Upper lobe of right lung (tissue), 1 donor: ENCODE measurements around the gene MT2A. TPM values are rescaled to one million over a fixed set of nuclear protein-coding genes. Genes with fewer than 3 reads are reported as not detected.
"Not testable (repeated sequence)": the region's sequence is repeated elsewhere in the genome, so short reads cannot be mapped to it uniquely, and the experiment has no call there.

Experiments
- ATAC-seq: fragments of 200-7000 bp; cut with Tn5 transposase; one replicate; pipeline ENCODE4 v1.9.1; 2020; ENCODE audit warnings: mild to moderate bottlenecking, moderate library complexity
- DNase-seq: peaks from one replicate; pipeline ENCODE4 v3.0.0-alpha.2; 2020
- H3K27ac ChIP-seq: fragments of 200-600 bp; one replicate; pipeline ENCODE4 v1.8.0; 2022
- H3K27me3 ChIP-seq: fragments of 200-600 bp; one replicate; pipeline ENCODE4 v1.8.0; 2022; ENCODE audit warnings: mild to moderate bottlenecking
- H3K36me3 ChIP-seq: fragments of 200-600 bp; one replicate; pipeline ENCODE4 v1.8.0; 2022
- H3K4me1 ChIP-seq: fragments of 200-600 bp; one replicate; pipeline ENCODE4 v1.8.0; 2022
- H3K4me3 ChIP-seq: fragments of 200-600 bp; one replicate; pipeline ENCODE4 v1.8.0; 2022; ENCODE audit warnings: mild to moderate bottlenecking
- H3K9me3 ChIP-seq: fragments of 200-600 bp; one replicate; pipeline ENCODE4 v1.8.0; 2022
- intact Hi-C: fragments of 100-400 bp; cut with DNase I; formaldehyde crosslinking; loops from one replicate; pipeline ENCODE4 v1.11.0; 2022
- total RNA-seq: library from RNA; stranded (reverse); fragmentation: NEBNext Ultra II Directional; extraction: Animal tissue kit (Norgen Biotek cat#: 25700); gene quantifications from one replicate; pipeline ENCODE4 v1.2.1, GENCODE V29; 2021
- TF ChIP-seq, protein P1 (sequence below): fragments of 200-600 bp; IDR thresholded peaks from one replicate; pipeline ENCODE4 v1.8.0; 2022; ENCODE audit warnings: antibody characterized with exemption
- donor health status: DM: no; HTN: yes; CAD: no; lungs with severe emphysema.

Gene MT2A
- total RNA-seq, 1 donor from 2014 or later = 349 TPM

DNA sequence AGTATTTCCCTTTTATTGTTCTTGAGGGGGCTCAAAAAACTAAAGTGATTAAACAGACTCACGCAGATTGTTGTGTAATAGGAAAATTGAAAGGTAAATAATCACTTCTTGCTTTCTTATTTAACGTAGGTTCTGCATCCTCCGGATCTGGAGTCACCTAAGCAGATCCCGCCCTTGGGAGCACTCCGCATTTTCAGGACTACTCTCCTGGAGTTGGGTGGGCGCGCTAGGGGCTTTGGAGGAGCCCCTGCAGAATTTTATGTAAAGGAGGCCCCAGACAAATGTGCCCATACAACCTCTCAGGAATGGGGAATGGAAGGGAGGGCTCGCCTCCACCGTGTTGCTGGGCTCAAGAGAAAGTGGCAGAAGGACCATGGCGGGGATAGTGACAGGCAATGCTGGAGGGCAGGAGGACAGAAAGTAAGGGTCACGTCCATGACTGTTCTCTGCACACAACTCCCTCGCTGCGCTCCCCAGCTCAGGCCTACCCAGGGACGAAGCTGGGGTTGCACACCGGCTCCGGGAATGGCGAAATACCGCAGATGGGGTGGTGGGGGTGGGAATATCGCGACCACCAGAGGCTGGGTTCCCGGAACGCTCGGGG is 8.3 kb downstream of the MT2A start:
- Histone ChIP-seq H3K9me3 (no peaks in the 10 kb centered on the region), H3K4me1 (peaks cover 8% of the 10 kb centered on the region), H3K27ac (peak overlapping the region; percentile 69), H3K27me3 (no peaks in the 10 kb centered on the region), H3K4me3 (peak overlapping the region; percentile 47), H3K36me3 (no peaks in the 10 kb centered on the region)
- ATAC-seq (peak; percentile 30), DNase-seq (no peak)
- TF ChIP-seq, protein P1, sequence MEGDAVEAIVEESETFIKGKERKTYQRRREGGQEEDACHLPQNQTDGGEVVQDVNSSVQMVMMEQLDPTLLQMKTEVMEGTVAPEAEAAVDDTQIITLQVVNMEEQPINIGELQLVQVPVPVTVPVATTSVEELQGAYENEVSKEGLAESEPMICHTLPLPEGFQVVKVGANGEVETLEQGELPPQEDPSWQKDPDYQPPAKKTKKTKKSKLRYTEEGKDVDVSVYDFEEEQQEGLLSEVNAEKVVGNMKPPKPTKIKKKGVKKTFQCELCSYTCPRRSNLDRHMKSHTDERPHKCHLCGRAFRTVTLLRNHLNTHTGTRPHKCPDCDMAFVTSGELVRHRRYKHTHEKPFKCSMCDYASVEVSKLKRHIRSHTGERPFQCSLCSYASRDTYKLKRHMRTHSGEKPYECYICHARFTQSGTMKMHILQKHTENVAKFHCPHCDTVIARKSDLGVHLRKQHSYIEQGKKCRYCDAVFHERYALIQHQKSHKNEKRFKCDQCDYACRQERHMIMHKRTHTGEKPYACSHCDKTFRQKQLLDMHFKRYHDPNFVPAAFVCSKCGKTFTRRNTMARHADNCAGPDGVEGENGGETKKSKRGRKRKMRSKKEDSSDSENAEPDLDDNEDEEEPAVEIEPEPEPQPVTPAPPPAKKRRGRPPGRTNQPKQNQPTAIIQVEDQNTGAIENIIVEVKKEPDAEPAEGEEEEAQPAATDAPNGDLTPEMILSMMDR = no peak
- intact Hi-C loops = no loop called here

DNA sequence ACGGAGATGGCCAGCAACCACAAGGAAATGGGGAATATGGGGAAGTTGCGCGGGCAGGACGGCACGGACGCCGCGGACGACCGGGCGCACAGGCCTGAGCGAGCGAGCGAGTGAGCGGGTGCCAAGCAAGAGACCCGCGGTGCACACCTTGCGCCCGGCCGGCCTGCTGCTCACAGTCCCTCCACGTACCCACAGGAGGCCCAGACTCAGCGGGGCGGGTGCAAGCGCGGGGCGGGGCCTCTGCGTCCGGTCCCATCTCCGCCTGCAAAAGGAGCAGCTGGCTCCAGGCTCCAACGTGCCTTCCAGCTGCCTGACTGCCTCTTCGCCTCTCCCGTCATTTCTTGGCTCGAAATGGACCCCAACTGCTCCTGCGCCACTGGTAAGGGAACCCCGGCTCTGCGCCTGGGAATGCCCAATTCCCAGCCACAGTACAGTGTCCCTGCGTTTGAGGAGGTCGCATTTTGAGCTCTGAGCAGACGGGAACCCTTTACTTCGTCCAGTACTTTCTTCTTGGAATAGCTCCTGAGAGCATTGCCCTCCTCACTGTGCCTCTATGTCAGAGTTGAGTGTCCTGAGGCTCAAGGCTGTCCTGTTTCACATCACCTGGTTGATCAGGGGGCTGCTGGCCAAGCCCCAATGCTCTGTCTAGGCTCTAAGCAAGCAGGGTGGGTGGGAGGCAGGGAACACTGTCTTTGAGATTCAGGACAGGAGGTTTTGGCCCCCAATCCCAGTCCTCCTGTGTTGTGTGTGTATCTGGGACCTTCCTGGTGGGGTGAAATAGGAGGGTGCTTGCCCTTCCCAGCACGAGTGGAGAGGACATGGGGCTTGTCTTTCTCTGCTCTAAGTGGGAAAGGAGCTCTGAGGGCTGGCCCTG is 9.1 kb downstream of the MT2A start:
- no peaks in the 10 kb centered on the region for H3K36me3 ChIP-seq
- ATAC-seq = peak; percentile 94
- TF ChIP-seq, protein P1 = no peak
- peak overlapping the region; percentile 69 for H3K27ac ChIP-seq
- H3K9me3 ChIP-seq = no peaks in the 10 kb centered on the region
- H3K27me3 ChIP-seq = no peaks in the 10 kb centered on the region
- H3K4me3 ChIP-seq = peak overlapping the region; percentile 47
- peaks cover 8% of the 10 kb centered on the region for H3K4me1 ChIP-seq
- intact Hi-C loops = no loop called here
- DNase-seq = peak; percentile 86

DNA sequence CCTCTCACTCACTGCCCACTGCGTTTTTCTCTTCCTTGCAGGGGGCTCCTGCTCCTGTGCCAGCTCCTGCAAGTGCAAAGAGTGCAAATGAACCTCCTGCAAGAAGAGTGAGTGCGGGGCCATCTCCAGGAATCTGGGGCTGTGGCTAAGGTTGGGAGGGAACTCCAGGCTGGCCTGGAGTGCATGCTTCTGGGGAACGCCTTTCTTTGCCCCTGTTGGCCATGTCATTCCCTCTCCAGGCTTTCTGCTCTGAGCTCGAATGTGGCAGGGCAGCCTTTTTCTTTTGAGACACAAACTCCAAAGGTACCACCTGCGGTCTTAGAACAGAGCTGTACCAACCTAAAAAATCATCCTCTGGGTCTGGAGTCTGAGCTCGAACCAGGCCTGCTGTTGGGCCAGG is 9.8 kb downstream of the MT2A start:
- H3K27me3 ChIP-seq = no peaks in the 10 kb centered on the region
- peak overlapping the region; percentile 47 for H3K4me3 ChIP-seq
- ATAC-seq = no peak
- no peaks in the 10 kb centered on the region for H3K36me3 ChIP-seq
- H3K4me1 ChIP-seq = peaks cover 8% of the 10 kb centered on the region
- intact Hi-C loops = no loop called here
- TF ChIP-seq, protein P1 = no peak
- DNase-seq = no peak
- H3K27ac ChIP-seq = no peak overlapping the region
- no peaks in the 10 kb centered on the region for H3K9me3 ChIP-seq

DNA sequence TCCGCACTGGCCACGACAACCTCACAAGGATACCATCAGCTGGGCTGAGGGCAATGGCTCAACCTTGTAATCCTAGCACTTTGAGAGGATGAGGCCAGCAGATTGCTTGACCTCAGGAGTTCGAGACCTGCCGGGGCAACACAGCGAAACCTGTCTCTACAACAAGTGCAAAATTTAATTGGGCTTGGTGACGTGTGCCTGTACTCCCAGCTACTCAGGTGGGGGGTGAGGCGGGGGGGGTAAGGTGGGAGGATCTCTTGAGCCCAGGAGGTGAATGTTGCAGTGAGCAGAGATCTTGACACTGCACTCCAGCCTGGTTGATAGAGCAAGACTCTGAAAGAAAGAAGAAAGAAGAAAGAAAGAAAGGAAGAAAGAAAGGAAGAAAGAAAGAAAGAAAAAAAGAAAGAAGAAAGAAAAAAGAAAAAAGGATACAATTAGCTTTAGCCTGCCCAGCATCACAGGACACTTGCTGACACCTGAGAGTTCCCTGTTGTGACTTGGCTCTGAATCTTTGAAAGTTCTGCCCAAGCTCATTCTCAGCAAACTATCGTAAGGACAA is 12.0 kb downstream of the MT2A start:
- intact Hi-C loops = no loop called here
- ATAC-seq = no peak

DNA sequence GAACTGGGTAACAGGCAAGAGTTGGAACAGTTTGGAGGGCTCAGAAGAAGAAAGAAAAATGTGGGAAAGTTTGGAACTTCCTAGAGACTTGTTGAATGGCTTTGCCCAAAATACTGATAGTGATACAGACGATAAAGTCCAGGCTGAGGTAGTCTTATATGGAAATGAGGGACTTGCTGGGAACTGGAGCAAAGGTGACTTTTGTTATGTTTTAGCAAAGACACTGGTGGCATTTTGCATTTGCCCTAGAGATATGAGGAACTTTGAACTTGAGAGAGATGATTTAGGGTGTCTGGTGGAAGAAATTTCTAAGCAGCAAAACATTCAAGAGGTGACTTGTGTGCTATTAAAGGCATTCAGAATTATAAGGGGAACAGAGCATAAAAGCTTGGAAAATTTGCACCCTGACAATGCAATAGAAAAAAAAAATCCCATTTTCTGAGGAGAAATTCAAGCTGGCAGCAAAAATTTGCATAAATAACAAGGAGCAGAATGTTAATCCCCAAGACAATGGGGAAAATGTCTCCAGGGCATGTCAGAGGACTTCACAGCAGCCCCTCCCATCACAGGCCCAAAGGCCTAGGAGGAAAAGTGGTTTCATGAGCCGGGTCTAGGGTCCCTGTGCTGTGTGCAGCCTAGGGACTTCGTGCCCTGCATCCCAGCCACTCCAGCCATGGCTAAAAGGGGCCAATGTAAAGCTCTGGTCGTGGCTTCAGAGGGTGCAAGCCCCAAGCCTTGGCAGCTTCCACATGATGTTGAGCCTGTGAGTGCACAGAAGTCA is 13.5 kb downstream of the MT2A start:
- H3K4me3 ChIP-seq, H3K36me3 ChIP-seq, H3K27ac ChIP-seq, H3K9me3 ChIP-seq, ATAC-seq, intact Hi-C loops, DNase-seq, H3K27me3 ChIP-seq: not testable (repeated sequence)
- peaks cover 14% of the 10 kb centered on the region for H3K4me1 ChIP-seq

More for the DNA sequence above, 12.0 kb downstream of the MT2A start:
- Histone ChIP-seq H3K27ac (no peak overlapping the region), H3K9me3 (no peaks in the 10 kb centered on the region), H3K36me3 (no peaks in the 10 kb centered on the region), H3K4me1 (peaks cover 8% of the 10 kb centered on the region), H3K4me3 (no peak overlapping the region), H3K27me3 (no peaks in the 10 kb centered on the region)
- TF ChIP-seq, protein P1 = no peak
- no peak for DNase-seq

DNA sequence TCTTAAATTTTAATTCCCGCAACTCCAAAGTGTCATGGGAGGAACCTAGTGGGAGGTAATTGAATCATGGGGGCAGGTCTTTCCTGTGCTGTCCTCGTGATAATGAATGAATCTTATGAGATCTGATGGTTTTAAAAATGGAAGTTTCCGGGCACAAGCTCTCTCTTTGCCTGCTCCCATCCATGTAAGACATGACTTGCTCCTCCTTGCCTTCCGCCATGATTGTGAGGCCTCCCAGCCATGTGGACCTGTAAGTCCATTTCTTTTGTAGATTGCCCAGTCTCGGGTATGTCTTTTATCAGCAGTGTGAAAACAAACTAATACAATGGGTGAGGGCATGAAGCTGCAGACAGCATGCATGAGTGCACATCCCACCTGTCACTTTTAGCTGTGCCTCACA is 14.8 kb downstream of the MT2A start:
- H3K27ac ChIP-seq, H3K4me3 ChIP-seq, intact Hi-C loops, ATAC-seq, H3K4me1 ChIP-seq, H3K9me3 ChIP-seq, DNase-seq, H3K27me3 ChIP-seq, H3K36me3 ChIP-seq: not testable (repeated sequence)
